ENCODE results near the gene GADD45B.
"Not testable (repeated sequence)": the region's sequence is repeated elsewhere in the genome, so short reads cannot be mapped to it uniquely, and the experiment has no call there.

The GADD45B gene

DNA sequence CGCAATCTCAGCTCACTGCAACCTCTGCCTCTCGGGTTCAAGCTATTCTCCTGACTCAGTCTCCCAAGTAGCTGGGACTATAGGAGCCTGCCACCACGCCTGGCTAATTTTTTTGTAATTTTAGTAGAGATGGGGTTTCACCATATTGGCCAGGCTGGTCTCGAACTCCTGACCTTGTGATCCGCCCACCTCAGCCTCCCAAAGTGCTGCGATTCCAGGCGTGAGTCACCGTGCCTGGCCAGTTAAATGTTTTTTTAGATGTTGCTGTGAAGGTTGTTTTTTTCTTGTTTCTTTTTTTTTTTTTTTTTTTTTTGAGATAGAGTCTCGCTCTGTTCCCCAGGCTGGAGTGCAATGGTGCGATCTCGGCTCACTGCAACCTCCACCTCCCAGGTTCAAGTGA is 42.9 kb downstream of the GADD45B start:
- DNase-seq: not testable (repeated sequence)

GRCh38 chr19:2519482-2519881 is 43.6 kb downstream of the GADD45B start:
- no peak for DNase-seq

DNA sequence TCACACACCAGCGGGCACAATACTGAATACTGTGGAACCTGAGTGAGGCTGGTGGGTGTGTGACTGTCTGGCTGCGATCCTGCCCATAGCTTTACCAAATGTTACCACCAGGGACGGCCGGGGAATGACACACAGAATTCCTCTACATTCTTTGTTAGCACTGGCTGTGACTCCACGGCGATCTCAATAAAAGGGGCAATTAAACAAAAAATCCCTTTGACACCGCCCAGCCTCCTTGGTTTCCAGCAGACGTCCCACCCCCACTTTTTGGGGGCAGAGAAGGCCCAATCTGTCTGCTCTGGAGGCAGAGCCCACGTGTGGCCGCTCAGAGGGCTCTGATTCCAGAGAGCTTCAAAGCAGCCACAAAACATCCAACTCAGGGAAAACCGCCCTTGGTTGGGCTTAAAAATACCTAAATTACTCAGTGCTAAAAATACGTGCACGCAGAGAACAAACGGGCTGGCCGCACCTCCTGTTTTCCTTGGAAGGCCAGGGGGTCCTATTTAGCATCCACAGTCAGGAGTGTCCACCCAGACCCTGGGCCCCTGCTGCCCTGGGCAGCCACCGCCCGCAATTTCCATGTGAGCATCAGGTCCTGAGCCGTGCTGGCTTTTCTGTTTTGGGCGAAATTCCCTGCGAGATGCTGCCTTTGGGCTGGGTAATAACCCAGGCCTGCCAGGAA is 47.8 kb downstream of the GADD45B start:
- no peak for DNase-seq

DNA sequence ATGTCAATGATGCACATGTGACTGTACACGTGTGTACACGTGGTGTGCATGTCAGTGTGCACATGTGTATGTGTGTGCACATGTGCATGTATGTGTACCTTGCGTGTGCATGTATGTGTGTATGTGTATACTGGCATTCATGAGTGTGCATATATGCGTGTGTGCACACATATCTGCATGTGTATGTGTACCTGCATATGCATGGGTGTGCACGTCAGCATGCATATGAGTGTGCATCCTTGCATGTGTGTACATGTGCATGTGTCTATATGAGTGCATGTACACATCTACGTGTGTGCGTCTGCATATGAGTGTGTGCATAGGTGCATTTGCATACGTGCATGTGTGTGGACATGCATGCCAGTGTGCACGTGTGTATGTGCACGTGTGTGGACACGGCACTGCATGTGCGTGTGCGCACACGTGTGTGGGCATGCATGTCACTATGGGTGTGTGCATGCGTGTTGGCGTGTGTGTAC is 48.5 kb downstream of the GADD45B start:
- DNase-seq: no peak

- DNase-seq: no peak
Observed at GRCh38 chr19:2524840-2525723, 49.2 kb downstream of the GADD45B start.

DNA sequence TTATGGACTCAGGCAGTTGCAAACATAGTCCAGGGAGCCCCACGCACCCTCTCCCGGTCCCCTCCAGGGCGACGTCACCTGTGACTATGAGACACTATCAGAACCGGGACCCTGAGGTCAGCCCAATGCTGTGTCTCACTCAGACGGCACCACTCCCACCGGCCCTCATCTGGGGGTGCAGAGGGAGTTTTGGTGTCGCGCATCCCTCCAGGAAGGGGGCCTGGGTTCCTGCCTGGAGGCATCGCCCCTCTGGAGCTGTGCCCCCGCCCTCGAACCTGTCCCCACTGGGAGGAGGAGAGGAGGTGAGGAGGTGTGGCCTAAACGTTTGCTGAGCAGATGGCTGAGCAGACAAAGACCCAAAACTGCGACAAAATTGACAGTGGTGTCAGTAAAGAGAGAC is 51.2 kb downstream of the GADD45B start:
- no peak for DNase-seq

- no peak for DNase-seq
Observed at GRCh38 chr19:2527686-2528085, 51.8 kb downstream of the GADD45B start.

Measured in KG1 (cell line).